Suprapubic skin (tissue), 4 donors: Measurements from ENCODE around the gene CDH1. TPM values are rescaled to one million over a fixed set of nuclear protein-coding genes. Genes with fewer than 3 reads are reported as not detected.

Experiments used
- DNase-seq, 2 donors: peaks; one replicate each; pipeline ENCODE4 v3.0.0-alpha.2; 2019; ENCODE audit warnings: low spot score in 2 of 2
- H3K27ac ChIP-seq: fragments of 200-600 bp; sonication (generic); one replicate; pipeline ENCODE4 v1.5.1; 2019
- H3K27me3 ChIP-seq: fragments of 200-600 bp; sonication (generic); one replicate; pipeline ENCODE4 v1.5.1; 2019
- H3K36me3 ChIP-seq: fragments of 200-600 bp; sonication (generic); one replicate; pipeline ENCODE4 v1.5.1; 2019
- H3K4me1 ChIP-seq: fragments of 200-600 bp; sonication (generic); one replicate; pipeline ENCODE4 v1.5.1; 2019
- H3K4me3 ChIP-seq: fragments of 200-600 bp; sonication (generic); one replicate; pipeline ENCODE4 v1.5.1; 2019; ENCODE audit warnings: mild to moderate bottlenecking
- H3K9me3 ChIP-seq: fragments of 200-600 bp; sonication (generic); one replicate; pipeline ENCODE4 v1.5.1; 2019
- EP300 ChIP-seq: sonication (generic); formaldehyde crosslinking; IDR thresholded peaks from one replicate; pipeline ENCODE4 v1.6.1; 2017; ENCODE audit warnings: antibody characterized with exemption
- POLR2A ChIP-seq, 2 donors: fragments of 450-650 bp; IDR thresholded peaks; one replicate each; pipeline ENCODE4 v1.6.1; 2017; ENCODE audit warnings: antibody characterized with exemption in 2 of 2, mild to moderate bottlenecking in 2 of 2, moderate library complexity in 2 of 2
- POLR2AphosphoS5 ChIP-seq, 3 donors: sonication (generic); formaldehyde crosslinking; IDR thresholded peaks; one replicate each; pipeline ENCODE4 v1.6.1; 2017; ENCODE audit warnings: antibody characterized with exemption in 3 of 3
- WGBS: methylation state at CpG from one replicate; pipeline ENCODE4 v1.1.5; 2018; 5-methylcytosine and 5-hydroxymethylcytosine counted together
- total RNA-seq, 4 donors: library from RNA; depleted of rRNA; stranded (reverse); fragments of >200 nt; gene quantifications; one replicate each; pipeline ENCODE4 v1.1.0, GENCODE V29; 2016
- TF ChIP-seq, protein P1 (sequence below), 2 donors: fragments of 200-600 bp in 1 of 2; fragments of 450-650 bp in 1 of 2; sonication (generic) in 1 of 2; IDR thresholded peaks; one replicate each; pipeline ENCODE4 v1.5.1; 2016 to 2019; ENCODE audit warnings: antibody characterized with exemption in 2 of 2, mild to moderate bottlenecking in 1 of 2, moderate library complexity in 1 of 2

Gene CDH1
- total RNA-seq, 4 donors from 2014 or later, result 175 to 248 (median 223) TPM

DNA sequence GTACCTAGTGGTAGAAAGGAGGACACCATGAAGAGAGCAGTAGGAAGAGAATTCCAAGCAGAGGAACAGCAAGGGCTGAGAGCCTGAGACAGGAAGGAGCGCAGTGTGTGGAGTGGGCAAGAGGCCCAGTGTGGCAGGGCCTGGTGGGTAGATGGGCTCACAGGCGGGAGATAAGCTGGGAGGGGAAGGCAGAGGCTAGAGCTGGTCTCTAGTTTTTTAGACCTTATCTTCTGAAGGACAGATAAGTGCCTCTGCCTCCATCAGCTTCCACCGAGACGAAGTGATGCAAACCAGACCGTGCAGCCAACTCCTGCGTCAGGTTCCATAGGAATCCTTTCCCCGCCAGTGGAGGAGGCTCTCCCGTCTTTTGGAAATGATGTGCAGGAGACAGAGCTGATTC is 33.6 kb downstream of the CDH1 start:
- no peak for TF ChIP-seq POLR2AphosphoS5 (IDR thresholded peaks at IDR 0.05)
- TF ChIP-seq POLR2A (IDR thresholded peaks at IDR 0.05), result no peak
- Histone ChIP-seq H3K27me3 (no peaks in the 10 kb centered on the region), H3K9me3 (no peaks in the 10 kb centered on the region), H3K4me3 (no peak overlapping the region), H3K4me1 (no peaks in the 10 kb centered on the region), H3K36me3 (no peaks in the 10 kb centered on the region), H3K27ac (no peak overlapping the region)
- WGBS, result 70% methylated on average over 8 of the region's 8 CpGs
- DNase-seq, result no peak

DNA sequence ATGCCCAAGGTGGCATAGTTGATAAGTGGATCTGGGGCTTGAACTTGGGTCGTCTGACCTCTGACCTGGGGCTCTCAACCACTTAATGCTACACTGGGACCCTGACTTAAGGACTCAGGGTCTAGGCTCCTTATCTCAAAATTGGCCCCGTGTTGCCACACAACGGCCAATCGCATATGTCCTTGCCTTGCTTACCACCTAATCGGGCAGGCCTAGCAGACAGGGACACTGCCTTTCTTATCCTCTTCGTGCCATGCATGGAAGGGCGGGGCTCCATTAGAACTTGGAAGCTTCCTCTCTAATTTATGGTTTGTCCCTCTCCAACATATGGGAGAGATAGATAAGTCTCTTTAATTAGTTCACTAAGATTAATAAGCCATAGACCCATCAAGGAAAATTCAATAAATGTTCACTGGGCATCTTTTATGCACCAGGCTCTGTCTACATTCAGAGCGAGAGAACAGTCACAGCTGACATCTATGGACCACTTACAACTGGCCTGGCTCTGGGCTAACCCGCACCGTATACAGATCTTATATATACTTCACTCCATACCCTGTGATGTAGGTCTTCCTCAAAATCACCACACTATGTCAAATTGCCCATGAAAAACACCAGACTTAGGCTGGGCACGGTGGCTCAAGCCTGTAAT is 35.1 kb downstream of the CDH1 start:
- Histone ChIP-seq H3K27me3 (no peaks in the 10 kb centered on the region), H3K9me3 (no peaks in the 10 kb centered on the region), H3K27ac (no peak overlapping the region), H3K4me3 (no peak overlapping the region), H3K36me3 (no peaks in the 10 kb centered on the region), H3K4me1 (peaks cover 8% of the 10 kb centered on the region)
- WGBS, result 83% methylated on average over 11 of the region's 11 CpGs
- no peak for DNase-seq
- TF ChIP-seq, protein P1, sequence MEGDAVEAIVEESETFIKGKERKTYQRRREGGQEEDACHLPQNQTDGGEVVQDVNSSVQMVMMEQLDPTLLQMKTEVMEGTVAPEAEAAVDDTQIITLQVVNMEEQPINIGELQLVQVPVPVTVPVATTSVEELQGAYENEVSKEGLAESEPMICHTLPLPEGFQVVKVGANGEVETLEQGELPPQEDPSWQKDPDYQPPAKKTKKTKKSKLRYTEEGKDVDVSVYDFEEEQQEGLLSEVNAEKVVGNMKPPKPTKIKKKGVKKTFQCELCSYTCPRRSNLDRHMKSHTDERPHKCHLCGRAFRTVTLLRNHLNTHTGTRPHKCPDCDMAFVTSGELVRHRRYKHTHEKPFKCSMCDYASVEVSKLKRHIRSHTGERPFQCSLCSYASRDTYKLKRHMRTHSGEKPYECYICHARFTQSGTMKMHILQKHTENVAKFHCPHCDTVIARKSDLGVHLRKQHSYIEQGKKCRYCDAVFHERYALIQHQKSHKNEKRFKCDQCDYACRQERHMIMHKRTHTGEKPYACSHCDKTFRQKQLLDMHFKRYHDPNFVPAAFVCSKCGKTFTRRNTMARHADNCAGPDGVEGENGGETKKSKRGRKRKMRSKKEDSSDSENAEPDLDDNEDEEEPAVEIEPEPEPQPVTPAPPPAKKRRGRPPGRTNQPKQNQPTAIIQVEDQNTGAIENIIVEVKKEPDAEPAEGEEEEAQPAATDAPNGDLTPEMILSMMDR (IDR thresholded peaks at IDR 0.05), result no peak
- TF ChIP-seq POLR2AphosphoS5 (IDR thresholded peaks at IDR 0.05) (no peak), EP300 (no peak), POLR2A (IDR thresholded peaks at IDR 0.05) (no peak)

DNA sequence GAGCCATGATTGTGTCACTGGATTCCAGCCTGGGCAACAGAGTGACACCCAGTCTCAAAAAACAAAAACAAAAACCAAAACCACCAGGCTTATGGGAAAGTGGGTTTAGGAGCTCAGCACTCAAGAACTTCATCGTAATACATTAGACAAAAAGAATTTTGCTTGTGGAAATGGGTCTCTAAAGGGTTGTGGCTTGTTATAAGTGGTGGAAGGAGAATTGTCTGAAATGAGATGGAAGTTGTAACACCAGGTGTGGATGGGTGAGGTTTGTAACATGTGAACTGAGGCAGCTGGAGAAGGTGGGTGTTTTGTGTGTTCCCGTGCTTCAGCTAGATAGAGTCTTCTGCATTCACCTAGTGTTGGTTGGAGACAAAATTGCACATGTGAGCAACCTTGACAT is 35.8 kb downstream of the CDH1 start:
- H3K27me3 ChIP-seq, result no peaks in the 10 kb centered on the region
- H3K4me1 ChIP-seq, result peaks cover 10% of the 10 kb centered on the region
- no peak overlapping the region for H3K27ac ChIP-seq
- H3K4me3 ChIP-seq, result no peak overlapping the region
- DNase-seq, result no peak
- TF ChIP-seq POLR2A (IDR thresholded peaks at IDR 0.05), result no peak
- no peak for TF ChIP-seq EP300
- TF ChIP-seq, protein P1 (IDR thresholded peaks at IDR 0.05), result no peak
- no peak for TF ChIP-seq POLR2AphosphoS5 (IDR thresholded peaks at IDR 0.05)
- H3K9me3 ChIP-seq, result no peaks in the 10 kb centered on the region
- H3K36me3 ChIP-seq, result no peaks in the 10 kb centered on the region
- 100% methylated on average over 2 of the region's 2 CpGs for WGBS

DNA sequence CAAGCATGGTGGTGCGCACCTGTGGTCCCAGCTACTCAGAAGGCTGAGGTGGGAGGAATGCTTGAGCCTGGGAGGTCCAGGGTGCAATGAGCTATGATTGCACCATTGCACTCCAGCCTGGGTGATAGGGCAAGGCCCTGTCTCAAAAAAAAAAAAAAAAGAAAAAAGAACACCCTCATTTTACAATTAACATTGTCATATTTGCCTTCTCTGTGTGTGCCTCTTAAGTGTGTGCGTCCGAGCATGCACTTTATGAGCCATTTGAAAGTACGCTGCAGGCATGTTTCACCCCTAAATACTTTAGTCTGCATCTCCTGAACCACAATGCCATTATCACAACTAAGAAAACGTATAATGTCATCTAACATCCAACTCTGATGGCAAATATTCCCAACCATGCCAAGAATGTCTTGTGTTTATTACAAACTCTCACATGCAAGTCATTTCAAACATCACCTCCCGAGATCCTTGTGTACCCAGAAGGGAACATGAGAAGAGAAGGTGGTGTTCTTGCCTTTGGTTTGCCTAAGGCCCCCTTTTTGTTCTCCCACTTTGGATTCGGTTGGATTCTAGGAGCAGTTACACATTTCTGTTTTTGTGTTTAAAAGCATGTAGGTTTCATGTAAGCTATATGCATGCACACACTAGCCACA is 38.0 kb downstream of the CDH1 start:
- H3K36me3 ChIP-seq, result no peaks in the 10 kb centered on the region
- 78% methylated on average over 7 of the region's 7 CpGs for WGBS
- no peaks in the 10 kb centered on the region for H3K27me3 ChIP-seq
- no peak overlapping the region for H3K27ac ChIP-seq
- H3K9me3 ChIP-seq, result no peaks in the 10 kb centered on the region
- no peak for TF ChIP-seq EP300
- TF ChIP-seq POLR2A (IDR thresholded peaks at IDR 0.05), result no peak
- TF ChIP-seq, protein P1 (IDR thresholded peaks at IDR 0.05), result no peak
- no peak for TF ChIP-seq POLR2AphosphoS5 (IDR thresholded peaks at IDR 0.05)
- no peak for DNase-seq
- no peak overlapping the region for H3K4me3 ChIP-seq
- peaks cover 29% of the 10 kb centered on the region for H3K4me1 ChIP-seq

DNA sequence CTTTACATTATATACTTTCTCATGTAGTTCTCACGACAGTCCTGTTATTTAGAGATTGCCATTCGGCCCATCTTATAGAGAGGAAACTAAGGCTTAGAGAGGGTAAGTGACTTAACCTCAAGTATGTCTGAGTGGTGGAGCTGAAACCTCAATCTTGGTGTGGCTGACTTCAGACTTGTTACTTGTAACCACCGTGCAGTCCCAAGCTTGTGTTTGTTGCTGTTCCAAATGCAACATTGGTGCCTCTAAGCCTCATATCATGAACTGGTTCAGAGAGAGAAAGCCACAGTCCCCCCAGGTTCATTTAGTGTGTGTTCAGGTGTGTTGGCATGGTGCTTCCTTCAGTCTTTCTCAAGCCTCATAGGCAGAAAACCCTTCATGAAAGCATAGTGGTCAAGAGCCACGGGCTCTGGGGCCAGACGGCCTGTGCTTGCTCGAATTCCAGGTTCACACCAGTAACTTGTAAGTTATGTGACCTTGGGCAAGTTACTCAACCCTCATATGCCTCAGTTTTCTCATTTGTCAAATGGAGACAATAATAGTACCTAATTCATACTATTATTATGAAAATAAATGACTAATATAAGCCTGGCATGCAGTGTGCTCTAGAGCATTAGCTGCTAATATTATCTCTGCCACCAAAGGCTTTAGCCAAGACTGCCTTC is 39.9 kb downstream of the CDH1 start:
- Histone ChIP-seq H3K27ac (peak overlapping the region; percentile 52), H3K4me3 (no peak overlapping the region), H3K4me1 (peaks cover 33% of the 10 kb centered on the region), H3K36me3 (no peaks in the 10 kb centered on the region), H3K9me3 (no peaks in the 10 kb centered on the region), H3K27me3 (no peaks in the 10 kb centered on the region)
- TF ChIP-seq EP300, result no peak
- TF ChIP-seq POLR2A (IDR thresholded peaks at IDR 0.05), result no peak
- TF ChIP-seq, protein P1 (IDR thresholded peaks at IDR 0.05), result no peak
- no peak for TF ChIP-seq POLR2AphosphoS5 (IDR thresholded peaks at IDR 0.05)
- 66% methylated on average over 6 of the region's 6 CpGs for WGBS
- no peak for DNase-seq
